Measurements from ENCODE around the gene CPNE5.

DNA sequence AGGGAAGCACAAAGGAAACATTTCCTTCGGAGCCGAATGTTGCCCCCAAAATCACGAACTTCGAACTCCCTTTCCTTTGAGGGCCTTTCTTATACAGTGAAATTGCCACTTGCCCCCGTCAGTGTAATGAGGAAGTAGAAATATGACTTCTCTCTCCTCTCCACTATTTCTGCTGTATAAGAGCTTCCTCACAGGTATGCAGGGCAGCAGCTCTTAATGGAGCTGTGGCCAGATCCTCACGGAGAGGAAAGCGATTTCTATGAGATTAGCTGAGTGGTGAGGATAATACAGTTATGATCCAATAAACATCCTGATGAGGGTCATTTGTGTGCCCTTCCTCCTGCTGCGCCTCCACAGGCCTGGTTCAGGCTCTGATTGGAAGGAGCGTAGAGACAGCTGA is 10.8 kb upstream of the CPNE5 start:
- TF ChIP-seq SIN3A (IDR thresholded peaks at IDR 0.05; ENCODE audit: borderline replicate concordance in 2 of 2, control insufficient read depth in 1 of 2, low read depth in 2 of 2, low read length in 2 of 2) = no peak
- no peak for TF ChIP-seq KLF13 (tag; IDR thresholded peaks at IDR 0.05; ENCODE audit: borderline replicate concordance, low read depth)
- TF ChIP-seq, protein P1, sequence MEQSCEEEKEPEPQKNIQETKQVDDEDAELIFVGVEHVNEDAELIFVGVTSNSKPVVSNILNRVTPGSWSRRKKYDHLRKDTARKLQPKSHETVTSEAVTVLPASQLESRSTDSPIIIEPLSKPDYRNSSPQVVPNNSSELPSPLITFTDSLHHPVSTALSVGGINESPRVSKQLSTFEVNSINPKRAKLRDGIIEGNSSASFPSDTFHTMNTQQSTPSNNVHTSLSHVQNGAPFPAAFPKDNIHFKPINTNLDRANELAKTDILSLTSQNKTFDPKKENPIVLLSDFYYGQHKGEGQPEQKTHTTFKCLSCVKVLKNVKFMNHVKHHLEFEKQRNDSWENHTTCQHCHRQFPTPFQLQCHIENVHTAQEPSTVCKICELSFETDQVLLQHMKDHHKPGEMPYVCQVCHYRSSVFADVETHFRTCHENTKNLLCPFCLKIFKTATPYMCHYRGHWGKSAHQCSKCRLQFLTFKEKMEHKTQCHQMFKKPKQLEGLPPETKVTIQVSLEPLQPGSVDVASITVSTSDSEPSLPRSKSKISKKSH (CRISPR knock-in tag; IDR thresholded peaks at IDR 0.05) = no peak
- TF ChIP-seq, protein P2, sequence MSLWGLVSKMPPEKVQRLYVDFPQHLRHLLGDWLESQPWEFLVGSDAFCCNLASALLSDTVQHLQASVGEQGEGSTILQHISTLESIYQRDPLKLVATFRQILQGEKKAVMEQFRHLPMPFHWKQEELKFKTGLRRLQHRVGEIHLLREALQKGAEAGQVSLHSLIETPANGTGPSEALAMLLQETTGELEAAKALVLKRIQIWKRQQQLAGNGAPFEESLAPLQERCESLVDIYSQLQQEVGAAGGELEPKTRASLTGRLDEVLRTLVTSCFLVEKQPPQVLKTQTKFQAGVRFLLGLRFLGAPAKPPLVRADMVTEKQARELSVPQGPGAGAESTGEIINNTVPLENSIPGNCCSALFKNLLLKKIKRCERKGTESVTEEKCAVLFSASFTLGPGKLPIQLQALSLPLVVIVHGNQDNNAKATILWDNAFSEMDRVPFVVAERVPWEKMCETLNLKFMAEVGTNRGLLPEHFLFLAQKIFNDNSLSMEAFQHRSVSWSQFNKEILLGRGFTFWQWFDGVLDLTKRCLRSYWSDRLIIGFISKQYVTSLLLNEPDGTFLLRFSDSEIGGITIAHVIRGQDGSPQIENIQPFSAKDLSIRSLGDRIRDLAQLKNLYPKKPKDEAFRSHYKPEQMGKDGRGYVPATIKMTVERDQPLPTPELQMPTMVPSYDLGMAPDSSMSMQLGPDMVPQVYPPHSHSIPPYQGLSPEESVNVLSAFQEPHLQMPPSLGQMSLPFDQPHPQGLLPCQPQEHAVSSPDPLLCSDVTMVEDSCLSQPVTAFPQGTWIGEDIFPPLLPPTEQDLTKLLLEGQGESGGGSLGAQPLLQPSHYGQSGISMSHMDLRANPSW (CRISPR knock-in tag; IDR thresholded peaks at IDR 0.05) = no peak
- TF ChIP-seq FOS (IDR thresholded peaks at IDR 0.05; ENCODE audit: extremely low read depth, insufficient read length) = no peak
- TF ChIP-seq POLR2AphosphoS5 (IDR thresholded peaks at IDR 0.05; ENCODE audit: control insufficient read depth, insufficient read depth, low read depth, low read length) = no peak
- no peak for TF ChIP-seq GABPA (tag; conservative IDR thresholded peaks at IDR 0.05; ENCODE audit: low read depth)
- TF ChIP-seq PCBP2 (IDR thresholded peaks at IDR 0.05; ENCODE audit: low read depth, low read length, poor library complexity, severe bottlenecking) = no peak
